DLD1 (cell line): ENCODE data around the gene CAPN9.
"Not testable (repeated sequence)": the region's sequence is repeated elsewhere in the genome, so short reads cannot be mapped to it uniquely, and the experiment has no call there.

Experiments used
- in situ Hi-C: cut with HindIII; loops from 2 replicates; pipeline ENCODE4 v1.10.0; 2017; ENCODE audit warnings: low sequenced_read_pairs

The CAPN9 gene

DNA sequence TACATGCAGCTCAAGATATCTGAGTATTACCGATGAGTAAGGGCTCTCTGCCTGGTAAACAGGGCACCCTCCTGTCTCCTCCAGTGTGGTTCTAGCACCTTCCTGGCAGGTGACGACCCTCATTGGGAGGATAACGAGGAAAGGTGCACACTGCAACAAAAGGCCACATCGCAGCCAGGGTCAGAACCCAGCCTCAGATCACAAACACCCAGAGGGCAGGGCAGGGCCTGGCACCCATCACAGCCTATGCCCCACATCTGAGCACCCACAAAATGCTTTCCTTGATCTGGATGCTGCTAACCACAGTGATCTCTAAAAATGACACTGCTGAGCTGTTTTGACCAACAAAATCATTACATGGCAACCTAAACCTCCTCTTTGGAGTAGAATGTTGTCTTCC is 97.4 kb downstream of the CAPN9 start:
- in situ Hi-C loops, result no loop called here

DNA sequence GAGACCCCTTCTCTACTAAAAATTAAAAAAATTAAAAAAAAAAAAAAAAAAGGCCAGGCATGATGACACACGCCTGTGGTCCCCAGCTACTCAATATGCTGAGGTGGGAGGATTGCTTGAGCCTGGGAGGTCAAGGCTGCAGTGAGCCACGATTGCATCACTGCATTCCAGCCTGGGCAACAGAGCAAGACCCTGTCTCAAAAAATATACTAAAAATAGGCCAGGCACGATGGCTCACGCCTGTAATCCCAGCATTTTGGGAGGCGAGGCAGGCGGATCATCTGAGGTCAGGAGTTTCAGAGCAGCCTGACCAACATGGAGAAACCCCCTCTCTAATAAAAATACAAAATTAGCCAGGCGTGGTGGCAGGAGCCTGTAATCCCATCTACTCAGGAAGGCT is 98.0 kb downstream of the CAPN9 start:
- in situ Hi-C loops, result not testable (repeated sequence)

DNA sequence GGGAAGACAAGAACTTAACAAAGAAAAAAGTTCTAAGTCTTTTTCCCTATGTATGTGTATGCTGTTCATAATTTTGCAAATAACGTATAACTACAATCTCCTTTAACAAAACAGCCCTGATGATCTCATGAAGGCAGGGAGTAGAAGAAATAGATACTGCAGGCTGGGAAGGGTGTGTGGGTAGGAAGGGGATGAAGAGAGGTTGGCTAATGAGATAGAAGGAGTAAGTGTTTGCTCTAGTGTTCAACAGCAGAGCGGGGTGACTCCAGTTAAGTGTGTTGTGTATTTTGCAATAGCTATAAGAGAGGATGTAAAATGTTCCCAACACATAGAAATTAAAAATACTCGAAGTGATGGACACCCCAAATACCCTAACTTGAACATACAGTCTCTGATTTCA is 101.0 kb downstream of the CAPN9 start:
- in situ Hi-C loops, result no loop called here

DNA sequence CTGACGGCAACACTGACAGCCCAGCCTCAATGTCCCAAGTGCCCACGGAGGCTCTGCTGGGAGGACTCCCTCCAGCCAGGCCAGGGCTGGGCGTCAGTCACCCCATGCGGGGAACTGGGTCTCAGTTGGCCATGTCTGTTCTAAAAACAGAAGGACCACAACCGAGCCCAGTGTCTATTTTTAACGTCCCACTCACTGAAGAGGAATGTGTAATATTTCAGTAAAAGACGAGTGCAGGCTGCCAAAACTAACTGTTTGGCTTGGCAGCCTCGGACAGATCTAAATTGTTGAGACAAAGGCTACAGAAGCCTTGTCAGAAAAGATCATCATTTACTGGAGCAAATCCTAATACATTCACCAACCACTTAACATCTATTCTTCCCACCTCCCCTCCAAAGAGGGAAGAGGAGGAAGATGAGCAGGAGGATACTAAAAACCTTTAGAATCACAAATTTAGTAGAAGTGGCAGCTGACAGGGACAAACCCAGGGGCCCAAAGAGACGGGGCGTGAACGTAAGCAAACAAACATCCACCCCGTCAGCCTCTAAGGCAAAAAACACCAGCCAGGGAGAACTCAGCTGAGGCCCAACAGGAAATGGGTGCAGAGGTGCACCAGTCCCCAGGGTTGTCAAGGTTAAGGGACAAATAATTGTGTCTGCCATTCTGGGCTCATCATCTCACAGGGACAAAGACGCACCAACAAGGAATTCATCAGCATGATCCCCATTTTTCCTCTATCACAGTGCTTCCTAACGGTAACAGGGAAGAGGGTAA is 102.5 kb downstream of the CAPN9 start:
- in situ Hi-C loops, result no loop called here

DNA sequence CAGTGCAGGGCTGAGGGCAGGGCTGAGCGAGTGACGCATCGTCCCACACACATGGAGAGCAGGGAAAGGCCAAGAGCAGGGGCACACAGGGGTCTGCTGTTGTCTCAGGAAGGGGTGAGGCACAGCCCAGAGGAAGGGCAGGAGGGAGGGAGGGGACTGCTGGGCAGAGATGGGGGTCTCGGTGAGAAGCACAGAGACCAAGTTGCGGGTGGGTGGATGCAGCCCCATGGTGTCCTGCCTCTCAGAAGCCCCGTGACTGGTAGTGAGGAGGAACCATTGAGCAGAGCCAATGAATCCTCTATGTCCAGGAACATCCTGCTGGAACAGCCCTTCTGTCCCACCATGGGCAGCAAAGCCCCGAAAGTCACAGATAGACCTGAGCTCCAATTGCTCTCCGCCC is 103.4 kb downstream of the CAPN9 start:
- in situ Hi-C loops, result no loop called here

DNA sequence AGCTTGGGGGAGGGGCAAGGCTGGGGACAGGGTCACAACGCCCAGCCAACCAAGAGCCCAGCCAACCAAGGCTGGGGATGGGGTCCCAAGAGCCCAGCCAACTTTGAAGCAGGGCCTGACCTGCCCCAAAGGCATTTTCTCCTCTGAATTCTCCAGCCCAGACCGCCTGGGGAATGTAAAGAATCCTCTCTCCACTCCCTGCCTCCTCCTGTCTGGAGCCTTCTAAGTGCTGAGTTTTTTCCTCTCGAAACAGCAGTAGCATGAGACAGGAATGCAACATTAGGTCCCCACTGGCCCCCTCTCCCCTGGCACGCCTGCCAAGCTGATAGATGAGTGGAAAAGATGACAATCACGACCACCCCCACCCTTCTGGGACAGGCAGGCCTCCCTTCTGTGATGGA is 104.1 kb downstream of the CAPN9 start:
- in situ Hi-C loops, result no loop called here
